ENCODE data around the gene CDK2.
A peak's percentile ranks its signal among the peaks of the same experiment; 100 is the strongest.
"Not testable (repeated sequence)": the region's sequence is repeated elsewhere in the genome, so short reads cannot be mapped to it uniquely, and the experiment has no call there.

Gene CDK2

GRCh38 chr12:55966408-55967281 is at the start of gene CDK2:
TSS of gene CDK2 (plus strand) at chr12:55966830. CDS start at chr12:55967009, 179 bp downstream.
- peak; percentile 72 to 86 for DNase-seq (ENCODE audit: low read depth in 1 of 2, low spot score in 1 of 2)

- DNase-seq (ENCODE audit: low read depth in 1 of 2, low spot score in 1 of 2) = not testable (repeated sequence)
These were observed 47.6 kb upstream of the CDK2 start for GRCh38 chr12:55919032-55919431.

GRCh38 chr12:55922126-55922525 is 44.5 kb upstream of the CDK2 start:
- DNase-seq (ENCODE audit: low read depth in 1 of 2, low spot score in 1 of 2) = no peak

GRCh38 chr12:55923648-55924047 is 43.0 kb upstream of the CDK2 start:
- DNase-seq (ENCODE audit: low read depth in 1 of 2, low spot score in 1 of 2) = not testable (repeated sequence)

- no peak for DNase-seq (ENCODE audit: low read depth in 1 of 2, low spot score in 1 of 2)
These were observed 41.3 kb upstream of the CDK2 start for GRCh38 chr12:55925371-55925770.

- no peak for DNase-seq (ENCODE audit: low read depth in 1 of 2, low spot score in 1 of 2)
These were observed 40.5 kb upstream of the CDK2 start for GRCh38 chr12:55925870-55926737.

- peak; percentile 79 to 81 for DNase-seq (ENCODE audit: low read depth in 1 of 2, low spot score in 1 of 2)
These were observed 39.7 kb upstream of the CDK2 start for GRCh38 chr12:55926738-55927587.

GRCh38 chr12:55927588-55928502 is 38.8 kb upstream of the CDK2 start, which contains the start of gene PYM1:
TSS of gene PYM1 (minus strand) at chr12:55927894. CDS start at chr12:55927761, 133 bp downstream.
- DNase-seq (ENCODE audit: low read depth in 1 of 2, low spot score in 1 of 2) = peak in 1 of 2 donors; percentile 31

- peak; percentile 75 to 76 for DNase-seq (ENCODE audit: low read depth in 1 of 2, low spot score in 1 of 2)
These were observed 37.3 kb upstream of the CDK2 start for GRCh38 chr12:55929306-55929791.

GRCh38 chr12:55930771-55931316 is 35.8 kb upstream of the CDK2 start, which contains the start of gene DGKA:
TSS of gene DGKA (plus strand) at chr12:55931162. CDS start at chr12:55936504, 5,342 bp downstream.
- peak; percentile 62 to 64 for DNase-seq (ENCODE audit: low read depth in 1 of 2, low spot score in 1 of 2)

- no peak for DNase-seq (ENCODE audit: low read depth in 1 of 2, low spot score in 1 of 2)
These were observed 35.3 kb upstream of the CDK2 start for GRCh38 chr12:55931317-55931779.

GRCh38 chr12:55931780-55932550 is 34.7 kb upstream of the CDK2 start:
- DNase-seq (ENCODE audit: low read depth in 1 of 2, low spot score in 1 of 2) = no peak

GRCh38 chr12:55932551-55932910 is 34.1 kb upstream of the CDK2 start:
- DNase-seq (ENCODE audit: low read depth in 1 of 2, low spot score in 1 of 2) = peak in 1 of 2 donors; percentile 38

GRCh38 chr12:55933169-55933798 is 33.3 kb upstream of the CDK2 start:
- DNase-seq (ENCODE audit: low read depth in 1 of 2, low spot score in 1 of 2) = no peak

- DNase-seq (ENCODE audit: low read depth in 1 of 2, low spot score in 1 of 2) = no peak
These were observed 32.6 kb upstream of the CDK2 start for GRCh38 chr12:55933799-55934742.

GRCh38 chr12:55934773-55935172 is 31.9 kb upstream of the CDK2 start:
- DNase-seq (ENCODE audit: low read depth in 1 of 2, low spot score in 1 of 2) = no peak

- DNase-seq (ENCODE audit: low read depth in 1 of 2, low spot score in 1 of 2) = no peak
These were observed 30.9 kb upstream of the CDK2 start for GRCh38 chr12:55935738-55936151.
